AG10803 (cell line): Measurements from ENCODE around the gene MAGEB17.

Source experiments
- DNase-seq: peaks from one replicate; pipeline ENCODE4 v3.0.0; 2010; ENCODE audit warnings: low read depth
- H3K4me3 ChIP-seq: 2 replicates; pipeline ENCODE4 v1.5.1; 2011; ENCODE audit warnings: mild to moderate bottlenecking, low read length, control low read depth
- TF ChIP-seq, protein P1 (sequence below): conservative IDR thresholded peaks from 2 replicates; pipeline ENCODE4 v1.5.1; 2011; ENCODE audit warnings: mild to moderate bottlenecking, low read length, control low read depth, inconsistent platforms

The MAGEB17 gene

DNA sequence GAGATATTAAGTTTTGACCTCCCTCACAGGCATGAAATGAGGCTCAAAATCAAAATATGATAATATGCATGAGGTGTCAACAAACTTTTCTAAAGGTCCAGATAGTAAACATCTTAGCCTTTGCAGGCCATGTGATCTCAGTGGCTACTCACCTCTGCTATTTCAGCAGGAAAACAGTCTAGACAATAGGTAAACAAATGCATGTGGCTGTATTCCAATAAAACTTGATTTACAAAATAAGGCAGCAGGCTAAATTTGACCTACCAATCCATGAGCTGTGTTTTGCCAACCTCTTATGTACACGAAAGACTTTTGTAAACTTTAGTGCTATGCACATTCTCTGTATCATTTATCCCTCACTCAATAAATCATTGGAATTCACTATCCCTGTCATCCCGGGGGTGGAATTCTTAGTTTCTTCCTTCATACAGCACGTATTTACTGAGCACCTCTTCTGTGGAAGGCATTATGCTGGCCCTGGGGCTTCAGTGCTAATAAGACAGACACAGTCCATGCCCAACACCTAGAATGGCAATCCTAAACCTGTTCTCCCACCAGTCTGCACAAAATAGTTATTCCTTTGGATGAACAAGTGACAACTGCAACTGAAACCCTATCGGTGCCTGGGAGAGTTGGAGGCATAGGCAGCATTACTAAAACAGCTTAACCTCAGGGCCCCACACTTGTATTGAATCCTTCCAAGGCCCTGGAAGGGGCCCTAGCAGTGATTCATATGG lies 19.9 kb downstream of the MAGEB17 start:
- DNase-seq, result no peak
- H3K4me3 ChIP-seq, result no peak overlapping the region
- TF ChIP-seq, protein P1, sequence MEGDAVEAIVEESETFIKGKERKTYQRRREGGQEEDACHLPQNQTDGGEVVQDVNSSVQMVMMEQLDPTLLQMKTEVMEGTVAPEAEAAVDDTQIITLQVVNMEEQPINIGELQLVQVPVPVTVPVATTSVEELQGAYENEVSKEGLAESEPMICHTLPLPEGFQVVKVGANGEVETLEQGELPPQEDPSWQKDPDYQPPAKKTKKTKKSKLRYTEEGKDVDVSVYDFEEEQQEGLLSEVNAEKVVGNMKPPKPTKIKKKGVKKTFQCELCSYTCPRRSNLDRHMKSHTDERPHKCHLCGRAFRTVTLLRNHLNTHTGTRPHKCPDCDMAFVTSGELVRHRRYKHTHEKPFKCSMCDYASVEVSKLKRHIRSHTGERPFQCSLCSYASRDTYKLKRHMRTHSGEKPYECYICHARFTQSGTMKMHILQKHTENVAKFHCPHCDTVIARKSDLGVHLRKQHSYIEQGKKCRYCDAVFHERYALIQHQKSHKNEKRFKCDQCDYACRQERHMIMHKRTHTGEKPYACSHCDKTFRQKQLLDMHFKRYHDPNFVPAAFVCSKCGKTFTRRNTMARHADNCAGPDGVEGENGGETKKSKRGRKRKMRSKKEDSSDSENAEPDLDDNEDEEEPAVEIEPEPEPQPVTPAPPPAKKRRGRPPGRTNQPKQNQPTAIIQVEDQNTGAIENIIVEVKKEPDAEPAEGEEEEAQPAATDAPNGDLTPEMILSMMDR, result no peak

DNA sequence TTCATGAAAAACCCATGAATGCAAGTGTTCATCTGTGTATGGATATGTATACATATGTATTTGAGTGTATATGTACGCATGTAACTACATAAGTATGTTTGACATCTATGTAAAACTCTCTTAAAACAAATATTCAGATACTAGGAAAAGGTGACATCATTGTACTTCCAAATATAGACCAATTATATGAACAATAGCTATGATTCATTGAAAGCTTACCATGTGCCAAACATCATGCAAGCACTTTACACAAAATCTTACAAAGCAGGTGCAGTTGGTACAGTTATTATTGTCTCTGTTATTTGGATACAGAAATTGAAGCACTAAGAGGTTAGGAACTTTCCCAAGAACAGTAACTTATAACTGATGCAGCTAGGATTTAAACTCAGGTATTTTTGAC lies 21.4 kb downstream of the MAGEB17 start:
- H3K4me3 ChIP-seq, result no peak overlapping the region
- peak; percentile 14 for DNase-seq
- TF ChIP-seq, protein P1, result no peak

DNA sequence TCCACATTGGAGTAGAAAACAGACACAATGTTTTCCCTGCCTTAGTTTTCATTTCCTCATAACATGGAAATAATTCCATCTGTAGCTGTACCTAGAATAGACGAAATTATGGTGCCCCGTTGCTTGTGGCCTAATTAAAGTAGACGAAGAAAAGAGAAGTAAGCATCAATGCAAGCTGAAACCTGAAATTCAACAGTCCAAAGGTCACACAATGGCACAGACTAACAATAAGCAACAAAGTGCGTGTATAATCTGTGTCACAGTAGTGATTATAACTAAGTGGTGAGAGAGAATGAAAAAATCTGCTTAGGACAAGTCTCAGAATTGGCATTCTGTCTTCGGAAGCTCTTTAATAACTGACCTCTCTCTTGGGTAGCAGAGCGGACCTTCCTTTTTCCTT lies 24.3 kb downstream of the MAGEB17 start:
- DNase-seq, result no peak
- TF ChIP-seq, protein P1, result no peak
- H3K4me3 ChIP-seq, result no peak overlapping the region

DNA sequence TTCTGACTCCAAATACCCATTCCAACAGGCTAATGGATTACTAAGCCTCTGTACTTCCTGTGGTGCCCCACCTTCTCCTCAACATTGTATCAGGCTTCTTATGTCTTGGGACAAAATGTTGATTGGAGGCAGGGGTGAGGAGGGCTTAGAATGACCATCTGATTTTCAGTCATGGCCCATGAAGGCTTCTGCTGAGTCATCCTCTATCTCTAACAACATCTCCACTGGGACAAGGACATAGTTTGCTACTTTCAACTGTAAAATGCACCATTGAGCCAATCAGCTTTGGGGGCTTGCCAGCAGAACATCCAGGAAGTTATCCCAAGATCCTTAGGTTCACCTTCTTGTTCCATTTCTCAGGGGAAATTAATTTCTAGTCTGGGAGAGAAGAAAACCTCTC lies 29.5 kb downstream of the MAGEB17 start:
- DNase-seq, result no peak
- TF ChIP-seq, protein P1, result no peak
- no peak overlapping the region for H3K4me3 ChIP-seq

DNA sequence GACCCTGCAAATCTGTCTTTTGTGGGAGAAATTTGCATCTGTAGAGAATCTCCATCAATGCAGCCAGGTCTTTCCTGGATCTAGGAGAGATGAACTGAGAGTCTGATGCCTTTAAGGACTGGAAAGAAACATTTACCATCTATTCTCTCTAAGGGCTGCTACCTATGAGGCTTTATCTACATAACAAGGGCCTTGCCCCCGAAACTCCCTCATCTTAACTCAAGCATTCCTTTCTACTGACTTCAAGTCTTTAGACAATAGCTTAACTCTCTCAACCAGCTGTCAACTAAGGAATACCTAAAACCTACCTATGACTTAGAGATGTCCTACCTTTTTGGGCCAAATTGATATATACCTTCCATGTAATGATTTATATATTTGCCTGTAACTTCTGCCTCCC lies 32.1 kb downstream of the MAGEB17 start:
- DNase-seq, result no peak
- H3K4me3 ChIP-seq, result no peak overlapping the region
- TF ChIP-seq, protein P1, result no peak

DNA sequence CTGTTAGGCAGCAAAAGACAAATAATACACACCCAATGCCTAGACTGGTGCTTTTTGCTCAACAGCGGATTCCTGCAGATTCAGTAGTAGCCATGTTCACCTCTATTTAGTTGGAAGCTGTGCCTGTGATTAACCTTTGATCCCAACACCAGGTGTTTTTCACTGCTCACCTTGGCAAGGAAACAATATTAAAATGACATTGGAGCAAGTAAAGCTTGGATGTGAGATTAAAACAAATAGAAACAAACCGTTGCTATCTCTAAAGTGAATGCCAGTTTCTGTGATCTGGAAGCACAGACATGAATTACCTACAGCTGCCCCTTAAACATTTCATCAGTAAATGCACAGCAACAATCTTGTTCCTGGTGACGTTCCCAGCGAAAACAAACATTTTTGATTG lies 35.7 kb downstream of the MAGEB17 start:
- TF ChIP-seq, protein P1, result no peak
- no peak for DNase-seq

DNA sequence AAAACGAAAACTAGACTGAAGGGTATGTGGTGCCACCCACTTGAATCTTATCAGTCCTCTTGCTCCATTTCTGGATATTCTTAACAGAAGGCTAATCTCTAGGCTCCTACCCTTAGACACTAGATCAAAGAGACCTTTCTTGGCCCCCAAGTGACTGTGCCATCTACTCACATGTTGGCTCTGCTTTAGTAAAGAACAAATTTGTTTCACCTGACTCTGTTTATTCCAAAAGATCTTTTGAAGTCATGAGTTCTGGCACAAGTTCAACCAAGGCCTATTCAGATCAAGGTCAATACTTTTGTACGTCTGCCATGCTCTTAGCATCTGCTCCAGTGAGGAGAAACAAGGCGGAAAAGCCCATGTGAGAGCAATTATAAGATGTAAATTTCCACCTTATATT lies 37.3 kb downstream of the MAGEB17 start:
- H3K4me3 ChIP-seq, result no peak overlapping the region
- TF ChIP-seq, protein P1, result no peak
- no peak for DNase-seq

More for the DNA sequence above, 35.7 kb downstream of the MAGEB17 start:
- H3K4me3 ChIP-seq, result no peak overlapping the region
